Stomach (tissue), 4 donors: ENCODE measurements around the gene PRKG1.

Source experiments
- CTCF ChIP-seq, 7 experiments: fragments of 450-650 bp in 4 of 7; fragments of 200-600 bp in 3 of 7; sonication (generic) in 3 of 7; IDR thresholded peaks; one replicate each; pipeline ENCODE4 v1.5.1; 2016 to 2019; ENCODE audit warnings: antibody characterized with exemption in 7 of 7, control low read depth in 2 of 7, mild to moderate bottlenecking in 1 of 7
- EP300 ChIP-seq: sonication (generic); formaldehyde crosslinking; IDR thresholded peaks from one replicate; pipeline ENCODE4 v1.6.1; 2017; ENCODE audit warnings: antibody characterized with exemption
- POLR2A ChIP-seq, 4 donors: fragments of 450-650 bp; IDR thresholded peaks; one replicate each; pipeline ENCODE4 v1.6.1; 2016; ENCODE audit warnings: antibody characterized with exemption in 4 of 4, control low read depth in 2 of 4, mild to moderate bottlenecking in 1 of 4, moderate library complexity in 1 of 4
- POLR2AphosphoS5 ChIP-seq, 3 donors: sonication (generic); formaldehyde crosslinking; IDR thresholded peaks; one replicate each; pipeline ENCODE4 v1.6.1; 2016; ENCODE audit warnings: antibody characterized with exemption in 3 of 3

GRCh38 chr10:51759896-51760534 is 685.7 kb downstream of the PRKG1 start:
- no peak for TF ChIP-seq CTCF (IDR thresholded peaks at IDR 0.05)
- no peak for TF ChIP-seq EP300
- no peak for TF ChIP-seq POLR2A (IDR thresholded peaks at IDR 0.05)
- TF ChIP-seq POLR2AphosphoS5 (IDR thresholded peaks at IDR 0.05) = no peak
